ENCODE data around the gene ZNF99.
"Not testable (repeated sequence)": the region's sequence is repeated elsewhere in the genome, so short reads cannot be mapped to it uniquely, and the experiment has no call there.

Gene ZNF99

DNA sequence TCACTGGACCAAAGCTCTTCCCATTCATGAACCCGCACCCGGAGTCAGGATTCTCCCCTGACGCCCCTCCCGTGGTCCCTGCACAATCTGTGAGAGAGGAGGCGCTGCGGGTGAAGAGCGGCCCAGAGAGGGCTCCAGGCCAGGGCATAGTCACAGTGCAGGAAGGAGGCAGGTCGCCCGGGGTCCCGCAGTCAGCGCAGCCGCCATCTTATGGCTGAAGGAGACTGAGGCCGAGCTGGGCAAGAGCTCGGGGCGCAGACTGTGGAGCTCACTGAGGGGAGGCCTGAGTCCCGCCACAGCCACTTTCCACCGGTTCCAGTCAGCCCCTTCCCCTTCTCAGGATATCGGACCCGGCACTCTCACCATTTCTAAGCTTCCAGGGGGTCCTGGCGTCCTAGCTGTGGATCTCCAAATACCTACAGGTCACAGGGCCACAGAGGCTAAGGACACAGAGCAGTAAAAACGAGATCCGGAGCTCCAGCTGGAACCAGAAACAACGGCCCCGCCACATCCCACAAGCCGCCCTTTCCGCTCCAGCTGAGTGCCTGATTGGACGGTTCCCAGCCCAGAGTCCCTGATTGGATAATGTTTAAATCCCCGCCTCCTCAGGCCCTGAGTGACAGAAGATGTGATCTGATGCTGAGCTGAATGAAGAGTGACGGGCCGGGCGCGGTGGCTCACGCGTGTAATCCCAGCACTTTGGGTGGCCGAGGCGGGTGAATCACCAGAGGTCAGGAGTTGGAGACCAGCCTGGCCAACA, at the start of gene ZNF99:
TSS of gene ZNF99 (minus strand) at position 501 of the 760 bp plus-strand sequence. CDS start at position 366, 135 bp downstream.
- DNase-seq = no peak

DNA sequence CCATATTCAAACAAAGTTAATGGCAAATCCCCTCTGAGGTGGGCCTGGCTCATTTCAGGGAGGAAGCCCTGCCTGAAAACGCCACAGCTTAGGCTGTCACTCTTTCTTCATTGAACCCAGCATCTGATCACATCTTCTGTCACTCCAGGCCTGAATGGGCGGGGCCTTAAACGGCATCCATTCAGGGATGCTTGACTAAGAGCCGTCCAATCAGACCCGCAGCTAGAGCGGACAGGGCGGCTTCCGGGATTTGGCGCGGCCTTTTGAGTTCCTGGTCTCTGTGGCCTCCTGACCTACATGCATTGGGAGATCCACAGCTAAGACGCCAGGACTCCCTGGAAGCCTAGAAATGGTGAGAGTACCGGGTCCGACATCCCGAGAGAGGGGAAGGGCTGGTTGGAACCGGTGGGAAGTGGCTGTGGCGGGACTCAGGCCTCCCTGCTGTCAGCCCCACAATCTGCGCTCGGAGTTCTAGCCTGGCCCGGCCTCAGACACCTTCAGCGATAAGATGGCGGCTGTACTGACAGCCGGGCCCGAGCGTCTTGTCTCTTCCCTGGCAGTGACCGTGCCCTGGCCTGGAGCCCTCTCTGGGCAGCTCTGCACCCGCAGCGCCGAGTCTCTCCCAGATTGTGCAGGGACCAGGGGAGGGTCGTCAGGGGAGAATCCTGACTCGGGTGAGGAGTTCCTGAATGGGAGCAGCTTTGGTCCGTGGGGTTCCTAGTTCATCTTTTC, 48.2 kb upstream of the ZNF99 start, which contains the start of gene ZNF723:
TSS of gene ZNF723 (plus strand) at position 261 of the 732 bp plus-strand sequence. CDS start at position 350, 89 bp downstream.
- no peak for DNase-seq

DNA sequence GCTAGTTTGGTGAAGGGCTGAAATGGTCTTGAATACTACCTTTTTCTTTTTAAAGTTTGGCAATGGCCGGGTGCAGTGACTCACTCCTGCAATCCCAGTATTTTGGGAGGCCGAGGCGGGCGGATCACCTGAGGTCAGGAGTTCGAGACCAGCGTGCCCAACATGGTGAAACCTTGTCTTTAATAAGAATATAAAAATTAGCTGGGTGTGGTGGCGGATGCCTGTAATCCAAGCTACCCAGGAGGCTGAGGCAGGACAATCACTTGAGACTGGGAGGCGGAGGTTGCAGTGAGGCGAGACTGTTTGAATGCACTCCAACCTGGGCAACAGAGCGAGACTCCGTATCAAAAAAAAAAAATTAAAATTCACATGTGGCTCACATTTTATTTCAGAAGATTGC, 47.3 kb upstream of the ZNF99 start:
- DNase-seq = no peak

DNA sequence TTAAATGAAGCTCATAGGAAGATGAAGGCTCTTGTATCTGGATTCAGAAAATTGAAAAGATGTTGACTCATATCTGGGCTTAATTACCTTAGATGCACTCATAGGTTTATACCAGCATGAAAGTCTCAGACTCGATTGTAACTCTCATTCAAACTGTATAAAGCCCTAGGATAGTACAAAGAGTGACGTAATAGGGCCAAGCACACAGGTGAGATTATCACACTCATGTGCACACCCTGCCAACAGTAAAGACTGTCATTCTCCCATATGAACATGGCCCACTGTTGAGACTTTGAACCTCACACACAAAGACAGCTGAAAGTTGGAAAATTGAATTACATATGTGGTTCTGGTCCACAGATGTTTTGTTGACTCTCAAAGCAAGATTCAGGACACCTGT, 30.2 kb upstream of the ZNF99 start:
- DNase-seq = no peak

DNA sequence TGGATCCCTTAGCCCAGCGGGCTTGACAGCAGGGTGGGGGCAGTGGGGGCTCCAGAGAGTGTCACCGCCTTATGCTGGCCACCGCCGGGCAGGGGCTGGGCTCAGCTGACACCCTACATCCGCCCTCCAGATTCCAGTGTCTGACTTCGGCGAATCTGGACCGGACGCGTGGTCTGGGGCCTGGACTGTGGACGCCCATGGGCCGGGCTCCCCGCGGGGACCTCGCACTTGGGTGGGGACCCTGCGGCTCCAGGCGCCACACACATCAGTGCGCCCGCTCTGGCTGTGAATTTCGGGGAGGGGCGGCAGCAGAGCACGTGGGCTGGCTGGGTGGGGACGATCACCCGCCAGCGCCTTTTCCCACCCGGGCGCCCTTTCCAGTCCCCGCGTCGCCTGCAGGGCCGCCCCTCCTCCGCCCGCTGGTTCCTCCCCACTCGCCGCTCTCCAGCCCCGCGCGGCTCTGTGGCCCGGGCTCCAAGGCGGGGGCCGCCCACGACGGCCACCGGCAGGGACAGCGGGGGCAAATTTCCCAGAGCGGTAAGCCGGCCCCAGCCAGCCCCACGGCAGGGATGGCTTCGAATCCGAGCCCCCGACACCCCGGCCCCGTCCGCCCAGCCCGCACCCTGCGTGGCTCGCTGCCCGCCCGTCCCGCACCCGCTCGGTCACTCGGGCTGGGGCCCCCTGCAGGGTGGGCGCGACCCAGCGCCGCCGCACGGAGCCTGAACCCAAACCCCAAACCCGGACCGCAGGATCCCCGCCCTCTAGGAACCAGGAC, 23.3 kb upstream of the ZNF99 start:
- no peak for DNase-seq

DNA sequence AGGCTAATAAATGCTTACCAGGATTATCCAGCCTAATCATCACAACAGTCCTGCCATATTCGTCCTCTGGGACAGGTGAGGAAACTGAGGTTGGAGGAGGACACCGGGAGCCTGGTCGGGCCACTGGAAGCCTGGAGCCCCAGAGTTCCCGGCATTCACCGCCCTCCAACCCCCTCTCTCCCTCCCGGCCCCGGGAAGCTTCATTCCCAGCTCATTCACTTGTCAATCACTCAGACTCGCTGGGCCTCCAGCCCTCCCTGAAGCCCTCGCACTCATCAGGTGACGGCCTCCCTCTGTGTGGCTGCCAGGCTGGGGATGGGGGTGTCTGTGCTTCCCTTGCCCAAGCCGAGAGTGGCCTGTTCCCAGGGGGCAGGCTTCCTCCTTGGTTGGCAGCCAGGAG, 22.5 kb upstream of the ZNF99 start:
- DNase-seq = no peak

DNA sequence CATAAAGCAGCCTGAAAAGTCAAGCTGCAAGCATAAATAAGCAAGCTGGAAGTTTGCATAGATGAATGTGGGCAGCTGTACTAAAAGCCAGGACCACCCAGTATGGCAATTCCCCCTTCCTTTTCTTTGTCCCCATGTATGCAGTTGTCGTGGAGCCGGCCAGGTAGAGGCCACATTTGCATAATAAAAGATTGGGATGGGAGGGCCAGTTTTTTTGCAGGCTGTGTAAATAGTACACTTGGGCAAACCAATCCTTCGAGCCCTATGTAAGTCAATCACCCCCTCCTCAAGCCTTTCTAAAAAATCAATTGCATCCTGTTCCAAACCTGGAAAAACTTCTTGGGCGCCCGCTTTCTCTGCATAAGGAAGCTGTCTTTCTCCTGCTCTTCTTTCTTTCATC, 13.1 kb upstream of the ZNF99 start:
- DNase-seq = no peak

DNA sequence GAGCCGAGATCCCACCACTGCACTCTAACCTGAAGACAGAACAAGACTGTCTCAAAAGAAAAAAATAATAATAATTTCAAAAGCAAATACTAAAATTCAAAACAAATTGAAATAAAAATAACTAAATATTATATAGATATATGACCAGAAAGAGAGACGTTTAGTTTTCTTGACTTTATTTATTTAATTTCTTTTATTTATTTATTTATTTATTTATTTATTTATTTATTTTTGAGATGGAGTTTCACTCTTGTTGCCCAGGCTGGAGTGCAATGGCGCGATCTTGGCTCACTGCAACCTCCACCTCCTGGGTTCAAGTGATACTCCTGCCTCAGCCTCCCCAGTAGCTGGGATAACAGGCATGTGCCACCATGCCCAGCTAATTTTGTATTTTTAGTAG, 8.9 kb upstream of the ZNF99 start:
- DNase-seq = not testable (repeated sequence)

DNA sequence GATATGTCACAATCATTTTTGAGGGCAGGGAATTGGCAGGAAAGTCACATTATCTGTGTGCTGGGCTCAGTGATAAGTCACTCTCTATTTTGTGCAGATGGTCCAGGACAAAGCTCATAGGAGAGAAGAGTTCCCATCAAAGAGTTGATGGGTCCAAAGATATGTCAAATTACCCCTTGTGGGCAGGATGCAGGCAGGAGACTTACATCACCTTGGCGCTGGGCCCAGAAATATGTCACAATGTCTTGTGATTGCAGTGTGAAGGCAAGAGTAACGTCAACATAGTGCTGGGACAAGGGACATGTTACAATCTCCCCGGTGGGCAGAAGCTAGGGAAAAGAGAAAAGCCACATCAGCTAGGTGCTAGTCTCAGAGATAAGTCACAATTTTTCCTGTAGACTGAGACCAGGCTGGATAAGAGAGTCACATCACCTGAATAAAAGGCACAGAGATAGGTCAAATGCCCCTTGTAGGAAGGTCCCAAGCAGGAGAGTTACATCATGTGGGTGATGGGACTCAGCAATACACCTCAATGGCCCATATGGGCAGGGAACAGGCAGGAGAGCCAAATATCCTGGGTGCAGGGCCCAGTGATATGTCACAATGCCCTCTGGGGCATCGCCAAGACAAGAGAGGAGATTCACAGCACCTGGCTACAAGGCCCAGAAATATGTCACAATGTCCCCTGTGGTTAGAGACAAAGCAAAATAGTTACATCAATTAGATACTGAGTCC, 47.9 kb downstream of the ZNF99 start:
- no peak for DNase-seq

DNA sequence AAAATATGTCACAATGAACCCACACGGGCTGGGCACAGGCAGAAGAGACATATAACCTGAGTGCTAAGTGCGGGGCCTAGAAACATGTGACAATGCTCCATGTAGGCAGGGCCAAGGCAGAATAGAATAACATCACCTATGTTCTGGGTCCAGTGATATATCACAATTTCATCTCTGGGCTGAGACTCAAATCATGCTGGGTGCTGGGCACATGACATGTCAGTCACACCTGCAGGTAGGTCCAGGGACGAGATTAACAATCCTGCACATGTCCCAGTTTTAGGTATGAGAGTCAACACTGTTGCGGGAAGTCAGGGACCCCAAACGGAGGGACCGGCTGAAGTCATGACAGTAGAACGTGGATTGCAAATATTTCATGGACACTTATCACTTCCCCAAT, 50.3 kb downstream of the ZNF99 start:
- no peak for DNase-seq

DNA sequence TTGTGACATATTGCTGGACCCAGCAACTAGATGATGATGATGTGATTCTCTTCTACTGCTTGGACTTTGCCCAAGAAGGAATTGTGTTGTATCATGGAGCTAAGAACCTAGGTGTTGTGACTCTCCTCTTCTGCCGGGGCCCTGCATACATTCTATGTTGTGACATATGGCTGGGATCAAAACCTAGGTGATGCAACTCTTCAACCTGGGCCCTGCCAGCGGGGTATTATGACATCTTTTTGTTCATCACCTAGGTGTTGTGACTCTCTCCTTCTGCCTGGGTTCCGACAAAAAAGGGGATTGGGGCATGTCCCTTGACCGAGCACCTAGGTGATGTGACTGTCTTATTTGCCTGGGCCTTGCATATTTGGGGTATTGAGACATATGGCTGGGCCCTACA, 55.7 kb downstream of the ZNF99 start:
- not testable (repeated sequence) for DNase-seq

DNA sequence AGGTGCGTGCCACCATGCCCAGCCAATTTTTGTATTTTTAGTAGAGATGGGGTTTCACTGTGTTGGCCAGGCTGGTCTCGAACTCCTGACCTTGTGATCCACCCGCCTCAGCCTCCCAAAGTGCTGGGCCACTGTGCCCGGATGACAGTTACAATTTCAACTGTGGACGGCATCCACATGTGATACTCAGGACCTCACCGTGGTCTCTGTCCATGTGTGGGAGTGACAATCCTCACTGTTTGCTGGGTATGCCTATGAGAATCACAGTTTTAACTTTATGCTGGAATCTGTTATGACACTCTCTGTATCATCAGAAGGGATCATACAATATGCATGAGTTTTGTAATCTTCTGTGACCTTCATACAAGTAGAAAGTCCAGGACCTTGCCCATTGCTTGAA, 62.4 kb downstream of the ZNF99 start:
- DNase-seq = not testable (repeated sequence)

DNA sequence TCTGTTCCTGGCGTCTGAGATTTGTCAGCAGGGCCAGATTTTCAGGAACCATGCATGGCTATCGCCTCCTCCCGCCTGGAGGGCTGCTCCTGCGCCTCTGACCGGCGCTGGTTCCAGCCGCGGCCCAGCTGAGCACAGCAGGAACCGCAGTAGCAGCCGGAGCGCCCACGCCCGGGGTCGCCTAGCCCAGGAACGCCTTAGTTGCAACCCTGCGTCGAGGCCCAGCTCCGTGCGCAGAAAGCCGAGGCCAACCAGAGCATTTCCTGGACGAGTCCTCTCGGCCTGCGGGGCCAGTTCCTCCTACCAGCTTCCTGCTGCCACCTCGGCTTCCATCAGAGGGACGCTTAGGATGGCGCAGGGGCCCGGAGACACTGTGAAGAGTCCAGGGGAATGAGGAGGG, 75.0 kb downstream of the ZNF99 start:
- no peak for DNase-seq

DNA sequence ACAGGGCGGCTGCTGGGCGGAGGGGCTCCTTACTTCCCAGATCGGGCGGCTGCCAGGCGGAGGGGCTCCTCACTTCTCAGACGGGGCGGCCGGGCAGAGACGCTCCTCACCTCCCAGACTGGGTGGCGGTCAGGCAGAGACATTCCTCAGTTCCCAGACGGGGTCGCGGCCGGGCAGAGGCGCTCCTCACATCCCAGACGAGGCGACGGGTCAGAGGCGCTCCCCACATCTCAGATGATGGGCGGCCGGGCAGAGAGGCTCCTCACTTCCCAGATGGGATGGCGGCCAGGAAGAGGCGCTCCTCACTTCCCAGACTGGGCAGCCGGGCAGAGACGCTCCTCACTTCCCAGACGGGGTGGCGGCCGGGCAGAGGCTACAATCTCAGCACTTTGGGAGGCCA, 80.9 kb downstream of the ZNF99 start:
- not testable (repeated sequence) for DNase-seq

DNA sequence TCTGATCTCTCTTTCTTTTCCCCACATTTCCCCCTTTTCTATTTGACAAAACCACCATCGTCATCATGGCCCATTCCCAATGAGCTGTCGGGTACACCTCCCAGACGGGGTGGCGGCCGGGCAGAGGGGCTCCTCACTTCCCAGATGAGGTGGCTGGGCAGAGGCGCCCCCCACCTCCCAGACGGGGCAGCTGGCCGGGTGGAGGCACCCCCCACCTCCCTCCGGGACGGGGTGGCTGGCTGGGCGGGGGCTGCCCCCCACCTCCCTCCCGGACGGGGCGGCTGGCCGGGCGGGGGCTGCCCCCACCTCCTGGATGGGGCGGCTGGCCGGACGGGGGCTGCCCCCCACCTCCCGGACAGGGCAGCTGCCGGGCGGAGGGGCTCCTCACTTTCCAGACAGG, 81.3 kb downstream of the ZNF99 start:
- not testable (repeated sequence) for DNase-seq
